ENCODE data around the gene ZNF441. TPM values are rescaled to one million over a fixed set of nuclear protein-coding genes. Genes with fewer than 3 reads are reported as not detected.
"Not testable (repeated sequence)": the region's sequence is repeated elsewhere in the genome, so short reads cannot be mapped to it uniquely, and the experiment has no call there.

ZNF441 gene
- total RNA-seq, result 5.6 and 6.0 TPM in 2 replicates

DNA sequence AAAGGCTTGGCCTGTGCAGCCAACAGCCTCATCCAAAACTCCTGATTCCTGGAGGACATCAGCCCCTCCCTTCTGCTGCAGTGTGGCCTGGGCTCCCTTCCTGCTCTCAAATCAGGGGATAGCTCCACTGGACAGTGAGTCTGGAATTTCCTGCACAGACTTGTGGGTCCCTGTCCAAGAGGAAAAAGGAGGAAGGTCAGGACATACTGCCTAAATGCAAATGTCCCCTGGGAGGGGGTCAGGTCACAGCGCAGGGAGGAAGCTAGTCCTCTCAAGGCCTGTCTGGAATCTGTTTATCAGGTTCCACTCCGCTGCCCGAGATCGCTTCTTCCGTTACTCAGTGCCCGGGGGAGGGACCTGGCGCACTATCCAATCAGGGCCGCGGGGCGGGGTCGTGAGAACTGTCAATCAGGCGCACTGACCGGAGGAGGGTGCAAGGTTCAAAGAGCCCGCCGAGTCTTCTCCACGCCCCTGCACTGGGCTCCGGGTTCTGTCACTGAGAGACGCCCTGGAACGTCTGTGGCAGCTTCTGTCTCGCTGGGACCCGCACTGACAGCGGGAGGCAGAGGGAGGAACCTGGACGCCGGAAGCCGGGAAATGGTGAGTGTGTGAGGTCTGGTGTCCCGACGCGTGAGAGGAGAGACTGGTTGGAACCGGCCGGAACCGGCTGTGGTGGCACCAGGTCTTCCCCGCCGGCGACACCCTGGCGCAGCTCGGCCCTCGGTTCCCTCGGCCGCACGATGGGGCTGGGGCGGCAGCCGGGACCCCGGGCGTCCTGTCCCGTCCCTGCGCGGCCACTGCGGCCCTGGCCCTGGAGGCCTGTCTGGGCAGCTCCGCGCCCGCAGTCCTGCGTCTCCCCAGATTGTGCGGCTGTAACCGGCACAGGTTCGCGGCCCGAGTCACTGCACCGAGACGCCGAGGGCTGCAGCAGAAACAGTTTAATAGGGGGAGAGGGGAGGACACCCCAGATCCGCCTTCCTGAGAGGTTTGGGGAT lies at the start of gene ZNF441:
TSS of gene ZNF441 (plus strand) at position 404 of the 995 bp plus-strand sequence. CDS start at position 598, 194 bp downstream.
- intact Hi-C loops (cut with micrococcal nuclease), result loop anchor here (1.0 to 2.0 kb wide), 3 partner anchors 28 to 48 kb away; partner anchors contain the start of genes ZNF440 and ZNF491

- intact Hi-C loops (cut with micrococcal nuclease), result no loop called here
Measured at GRCh38 chr19:11721681-11722080, 45.1 kb upstream of the ZNF441 start.

GRCh38 chr19:11722414-11722813 lies 44.4 kb upstream of the ZNF441 start:
- intact Hi-C loops (cut with micrococcal nuclease), result no loop called here

DNA sequence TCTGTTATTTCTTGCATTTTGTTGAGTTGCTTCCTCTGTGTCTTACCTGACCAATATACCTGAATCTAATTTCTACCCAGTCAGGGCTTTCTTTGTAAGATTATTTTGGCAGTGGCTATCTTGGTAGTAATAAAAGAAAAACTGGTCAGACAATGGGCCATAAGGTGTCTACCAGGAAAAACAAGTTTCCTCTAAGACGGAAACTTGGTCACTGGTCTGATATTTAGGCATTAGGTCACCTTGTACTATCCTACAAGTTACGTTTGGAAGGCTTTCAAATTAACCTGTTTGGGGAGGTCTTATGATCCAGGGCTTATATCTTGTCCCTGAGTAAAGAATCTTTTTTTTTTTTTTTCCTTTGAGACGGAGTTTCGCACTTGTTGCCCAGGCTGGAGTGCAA lies 37.2 kb upstream of the ZNF441 start:
- intact Hi-C loops (cut with micrococcal nuclease), result no loop called here

DNA sequence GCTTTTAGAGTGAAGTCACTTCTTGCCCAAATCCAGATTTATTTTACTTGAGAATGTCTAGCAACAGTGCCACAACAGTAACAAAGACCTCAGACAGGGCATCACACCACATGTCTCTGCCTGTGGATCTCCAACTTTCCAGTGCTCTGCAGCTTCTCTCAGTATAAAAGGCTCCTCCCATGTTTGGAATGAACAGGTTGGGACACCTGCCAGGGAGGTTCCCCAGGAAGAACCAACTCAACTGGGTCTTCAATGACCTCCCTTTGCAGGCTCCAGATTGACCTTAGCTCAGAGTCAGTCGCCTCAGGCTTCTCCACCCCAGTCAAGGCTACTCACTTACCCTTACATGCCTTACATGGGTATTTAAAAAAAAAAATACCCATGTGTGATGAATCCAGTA lies 31.4 kb upstream of the ZNF441 start:
- intact Hi-C loops (cut with micrococcal nuclease), result loop anchor here (5.0 kb wide), 1 partner anchor 138 kb away; the partner anchor contains the start of gene ZNF627

- intact Hi-C loops (cut with micrococcal nuclease), result loop anchor here (5.0 kb wide), 1 partner anchor 139 kb away; the partner anchor contains the start of gene ZNF627
Measured at GRCh38 chr19:11736696-11737095, 30.1 kb upstream of the ZNF441 start.

DNA sequence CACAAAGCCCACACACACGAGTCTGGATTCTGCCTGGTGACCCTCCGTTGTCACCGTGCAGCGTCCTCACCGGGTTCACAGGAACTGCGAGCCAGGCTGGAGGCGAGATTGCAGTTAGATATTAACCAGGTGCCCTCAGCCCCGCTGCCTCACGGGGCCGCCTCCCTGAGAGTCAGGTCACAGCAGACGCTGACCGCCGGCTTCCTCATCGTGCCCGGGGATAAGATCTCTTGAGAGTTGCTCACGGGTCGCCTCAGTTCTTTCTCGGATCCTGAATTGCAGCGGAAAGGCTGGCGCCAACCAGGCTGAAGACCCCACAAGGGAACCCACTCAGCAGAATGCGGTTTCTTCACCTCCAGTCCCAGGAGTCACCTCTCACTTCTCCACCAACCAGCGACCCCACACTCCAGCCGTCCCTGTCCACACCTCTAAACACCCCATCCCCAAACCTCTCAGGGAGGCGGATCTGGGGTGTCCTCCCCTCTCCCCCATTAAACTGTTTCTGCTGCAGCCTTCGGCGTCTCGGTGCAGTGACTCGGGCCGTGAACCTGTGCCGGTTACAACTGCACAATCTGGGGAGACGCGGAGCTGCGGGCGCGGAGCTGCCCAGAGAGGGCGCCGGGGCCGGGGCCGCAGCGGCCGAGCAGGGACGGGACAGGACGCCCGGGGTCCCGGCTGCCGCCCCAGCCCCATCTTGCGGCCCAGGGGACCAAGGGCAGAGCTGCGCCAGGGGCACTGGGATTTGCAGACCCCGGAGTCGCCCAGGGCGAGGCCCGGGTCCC lies 28.6 kb upstream of the ZNF441 start:
- intact Hi-C loops (cut with micrococcal nuclease), result loop anchor here (2.0 to 5.0 kb wide), 2 partner anchors 77 to 141 kb away; partner anchors contain the start of genes ZNF440 and ZNF627

DNA sequence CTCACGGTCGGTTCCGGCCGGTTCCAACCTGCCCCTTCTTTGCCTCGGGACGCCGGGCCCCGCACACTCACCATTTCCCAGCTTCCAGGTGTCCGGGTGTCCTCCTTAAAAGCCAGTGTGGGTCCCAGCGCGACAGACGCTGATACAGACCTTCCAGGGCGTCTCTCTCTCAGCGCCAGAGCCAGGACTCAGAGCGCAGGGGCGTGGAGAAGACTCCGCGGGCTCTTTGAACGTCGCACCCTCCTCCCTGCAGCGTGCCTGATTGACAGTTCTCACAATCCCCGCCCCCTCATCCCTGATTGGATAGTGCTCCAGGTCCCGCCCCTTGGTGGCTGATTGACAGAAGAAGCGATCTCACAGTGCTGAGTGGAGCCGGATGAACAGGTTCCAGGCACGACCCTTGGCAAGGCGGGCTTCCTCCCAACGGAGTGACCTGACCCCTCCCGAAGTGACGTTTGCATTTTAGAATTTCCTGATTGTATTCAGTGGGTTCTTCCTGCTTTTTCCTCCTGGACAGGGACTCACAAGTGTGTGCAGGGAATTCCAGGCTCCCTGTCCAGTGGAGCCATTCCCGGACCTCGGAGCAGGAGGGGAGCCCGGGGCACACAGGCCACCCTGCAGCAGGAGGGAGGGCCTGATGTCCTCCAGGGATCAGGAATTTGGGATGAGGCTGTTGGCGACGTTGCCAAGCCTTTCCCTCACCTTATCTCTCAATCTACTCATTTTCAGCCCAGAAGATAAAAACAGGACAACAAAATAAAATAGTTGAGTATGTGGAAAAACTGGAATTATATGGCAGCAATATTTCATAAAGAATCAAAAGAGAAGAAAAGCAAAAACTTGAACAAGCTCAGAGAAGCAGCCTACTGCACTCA lies 27.8 kb upstream of the ZNF441 start, which contains the start of gene ZNF823:
TSS of gene ZNF823 (minus strand) at position 201 of the 875 bp plus-strand sequence. CDS start at position 74, 127 bp downstream.
- intact Hi-C loops (cut with micrococcal nuclease), result loop anchor here (1.0 to 5.0 kb wide), 3 partner anchors 28 to 142 kb away; partner anchors contain the start of genes ZNF440 and ZNF627

DNA sequence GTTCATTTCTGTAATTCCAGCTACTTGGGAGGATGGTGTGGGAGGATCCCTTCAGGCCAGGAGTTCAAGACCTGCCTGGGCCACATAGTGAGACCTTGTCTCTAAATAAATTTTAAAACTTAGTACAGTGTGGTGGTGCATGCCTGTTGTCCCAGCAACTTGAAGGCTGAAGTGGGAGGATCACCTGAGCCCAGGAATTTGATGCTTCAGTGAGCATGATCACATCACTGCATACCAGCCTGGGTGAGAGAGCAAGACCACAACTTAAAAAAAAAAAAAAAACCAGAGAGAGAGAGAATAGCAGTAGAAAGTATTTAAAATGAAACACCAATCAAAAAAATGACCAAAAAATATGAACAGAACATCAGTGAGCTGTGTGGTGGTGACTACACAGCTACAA lies 20.9 kb upstream of the ZNF441 start:
- intact Hi-C loops (cut with micrococcal nuclease), result no loop called here

GRCh38 chr19:11747277-11747676 lies 19.5 kb upstream of the ZNF441 start:
- intact Hi-C loops (cut with micrococcal nuclease), result no loop called here

GRCh38 chr19:11749751-11750150 lies 17.0 kb upstream of the ZNF441 start:
- intact Hi-C loops (cut with micrococcal nuclease), result no loop called here

DNA sequence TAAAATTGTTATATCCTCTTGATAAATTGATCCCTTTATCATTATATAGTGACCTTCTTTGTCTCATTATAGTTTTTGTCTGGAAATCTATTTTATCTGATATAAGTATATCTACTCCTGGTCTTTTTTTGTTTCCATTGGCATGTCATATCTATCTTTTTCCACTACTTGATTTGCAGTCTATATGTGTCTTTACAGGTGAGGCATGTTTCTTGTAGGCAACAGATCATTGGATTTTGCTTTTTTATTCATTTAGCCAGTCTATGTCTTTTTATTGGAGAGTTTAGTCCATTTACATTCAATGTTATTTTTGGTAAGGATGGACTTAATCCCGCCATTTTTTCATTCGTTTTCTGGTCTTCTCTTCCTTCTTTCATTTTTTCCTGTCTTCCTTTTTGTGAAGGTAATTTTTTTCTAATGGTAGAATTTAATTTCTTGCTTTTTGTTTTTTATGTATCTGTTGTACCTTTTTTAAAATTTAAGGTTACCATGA lies 14.5 kb upstream of the ZNF441 start:
- intact Hi-C loops (cut with micrococcal nuclease), result no loop called here

- intact Hi-C loops (cut with micrococcal nuclease), result no loop called here
Measured at GRCh38 chr19:11754663-11755062, 12.1 kb upstream of the ZNF441 start.

DNA sequence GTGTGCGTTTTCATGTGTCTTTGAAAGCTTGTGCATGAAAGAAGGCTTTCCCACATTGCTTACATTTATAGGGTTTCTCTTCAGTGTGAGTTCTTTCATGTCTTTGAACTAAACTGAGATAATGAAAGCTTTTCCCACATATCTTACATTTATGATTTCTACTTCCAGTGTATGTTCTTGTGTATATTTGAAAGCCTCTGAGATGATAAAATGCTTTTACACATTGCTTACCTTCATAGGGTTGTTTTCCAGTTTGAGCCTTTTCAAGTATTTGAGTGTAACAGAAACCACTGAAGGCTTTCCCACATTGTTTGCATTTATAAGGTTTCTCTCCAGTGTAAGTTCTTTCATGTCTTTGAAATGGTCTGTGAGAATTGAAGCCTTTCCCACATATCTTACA lies 9.8 kb upstream of the ZNF441 start:
- intact Hi-C loops (cut with micrococcal nuclease), result no loop called here

- intact Hi-C loops (cut with micrococcal nuclease), result no loop called here
Measured at GRCh38 chr19:11759805-11760204, 7.0 kb upstream of the ZNF441 start.

DNA sequence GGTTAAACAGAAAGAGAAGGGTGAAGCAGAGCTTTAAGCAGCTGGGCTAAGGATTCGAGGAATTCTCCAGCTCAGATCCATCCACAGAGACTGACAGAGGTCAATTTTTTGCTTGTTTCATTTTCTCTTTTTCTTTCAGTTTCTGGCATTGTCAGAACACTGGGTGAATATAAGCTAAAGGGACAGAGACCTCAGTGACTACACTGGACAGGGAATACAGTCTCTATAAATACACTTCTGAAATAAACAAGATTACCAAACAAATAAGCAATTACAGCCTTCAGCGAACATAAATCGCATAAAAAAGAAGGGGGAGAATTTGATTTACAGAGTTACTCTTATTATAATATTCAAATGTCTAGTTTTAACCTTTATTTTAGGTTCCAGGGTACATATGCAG lies 3.7 kb upstream of the ZNF441 start:
- intact Hi-C loops (cut with micrococcal nuclease), result no loop called here

DNA sequence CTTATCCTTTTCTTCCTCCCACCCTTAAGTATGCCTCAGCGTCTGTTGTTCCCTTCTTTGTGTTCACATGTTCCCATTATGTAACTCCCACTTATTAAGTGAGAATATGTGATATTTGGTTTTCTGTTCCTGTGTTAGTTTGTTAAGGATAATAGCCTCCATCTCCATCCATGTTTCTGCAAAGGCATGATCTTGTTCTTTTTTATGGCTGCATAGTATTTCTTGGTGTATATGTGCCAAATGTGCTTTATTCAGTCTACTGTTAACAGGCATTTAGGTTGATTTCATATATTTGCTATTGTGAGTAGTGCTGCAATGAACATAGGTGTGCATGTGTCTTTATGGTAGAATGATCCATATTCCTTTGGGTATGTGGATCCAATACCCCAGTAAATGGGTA lies 3.2 kb upstream of the ZNF441 start:
- intact Hi-C loops (cut with micrococcal nuclease), result no loop called here

GRCh38 chr19:11767633-11768133 lies 883 bp downstream of the ZNF441 start:
- intact Hi-C loops (cut with micrococcal nuclease), result loop anchor here (1.0 to 2.0 kb wide), 3 partner anchors 28 to 47 kb away; partner anchors contain the start of genes ZNF440 and ZNF491

GRCh38 chr19:11769995-11770394 lies 3.2 kb downstream of the ZNF441 start:
- intact Hi-C loops (cut with micrococcal nuclease), result no loop called here

- intact Hi-C loops (cut with micrococcal nuclease), result not testable (repeated sequence)
Measured at GRCh38 chr19:11771520-11771919, 4.7 kb downstream of the ZNF441 start.
